Measurements from ENCODE around the gene IL10RB. TPM values are rescaled to one million over a fixed set of nuclear protein-coding genes. Genes with fewer than 3 reads are reported as not detected.
"Not testable (repeated sequence)": the region's sequence is repeated elsewhere in the genome, so short reads cannot be mapped to it uniquely, and the experiment has no call there.

The IL10RB gene
- total and polyA plus RNA-seq, 9 donors, result 18.1 to 31.7 (median 24.8) TPM

DNA sequence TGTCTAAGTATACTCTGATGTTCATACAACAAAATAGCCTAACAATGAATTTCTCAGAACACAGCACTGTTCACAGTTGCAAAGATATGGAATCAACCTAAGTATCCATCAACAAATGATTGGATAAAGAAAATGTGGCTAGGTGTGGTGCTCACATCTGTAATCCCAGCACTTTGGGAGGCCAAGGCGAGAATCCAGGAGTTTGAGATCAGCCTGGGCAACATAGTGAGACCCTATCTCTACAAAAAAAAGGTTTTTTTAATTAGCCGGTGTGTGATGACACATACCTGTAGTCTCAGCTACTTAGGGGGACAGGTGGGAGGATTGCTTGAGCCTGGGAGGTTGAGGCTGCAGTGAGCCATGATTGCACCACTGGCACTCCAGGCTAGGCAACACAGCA, 25.8 kb upstream of the IL10RB start:
- no peak overlapping the region for H3K4me3 ChIP-seq
- intact Hi-C loops (cut with DNase I), result no loop called here
- no peaks in the 10 kb centered on the region for H3K4me1 ChIP-seq (ENCODE audit: insufficient read depth)
- TF ChIP-seq CTCF (IDR thresholded peaks at IDR 0.05) (no peak), POLR2A (IDR thresholded peaks at IDR 0.05) (no peak), EP300 (IDR thresholded peaks at IDR 0.05) (no peak)
- H3K27me3 ChIP-seq, result no peaks in the 10 kb centered on the region
- H3K9me3 ChIP-seq, result no peaks in the 10 kb centered on the region
- no peak for DNase-seq
- H3K27ac ChIP-seq, result no peak overlapping the region
- WGBS, 3 donors, result 93 to 100% (median 100%) methylated on average over 2 of the region's 2 CpGs
- no peaks in the 10 kb centered on the region for H3K36me3 ChIP-seq

GRCh38 chr21:33241846-33242245, 24.3 kb upstream of the IL10RB start:
- 95 to 97% (median 97%) methylated on average over 2 of the region's 2 CpGs for WGBS, 3 donors
- H3K36me3 ChIP-seq, result no peaks in the 10 kb centered on the region
- no peaks in the 10 kb centered on the region for H3K9me3 ChIP-seq
- no peaks in the 10 kb centered on the region for H3K4me1 ChIP-seq (ENCODE audit: insufficient read depth)
- H3K27me3 ChIP-seq, result no peaks in the 10 kb centered on the region
- H3K4me3 ChIP-seq, result no peak overlapping the region
- no peak overlapping the region for H3K27ac ChIP-seq
- DNase-seq, result no peak
- TF ChIP-seq POLR2A (IDR thresholded peaks at IDR 0.05) (no peak), CTCF (IDR thresholded peaks at IDR 0.05) (no peak), EP300 (IDR thresholded peaks at IDR 0.05) (no peak)
- intact Hi-C loops (cut with DNase I), result no loop called here

GRCh38 chr21:33242846-33243245, 23.3 kb upstream of the IL10RB start:
- H3K27ac ChIP-seq; H3K4me1 ChIP-seq (ENCODE audit: insufficient read depth); DNase-seq; H3K4me3 ChIP-seq; H3K9me3 ChIP-seq; H3K36me3 ChIP-seq; intact Hi-C loops (cut with DNase I); H3K27me3 ChIP-seq: not testable (repeated sequence)
- 95 to 98% (median 96%) methylated on average over 8 of the region's 8 CpGs for WGBS, 3 donors

DNA sequence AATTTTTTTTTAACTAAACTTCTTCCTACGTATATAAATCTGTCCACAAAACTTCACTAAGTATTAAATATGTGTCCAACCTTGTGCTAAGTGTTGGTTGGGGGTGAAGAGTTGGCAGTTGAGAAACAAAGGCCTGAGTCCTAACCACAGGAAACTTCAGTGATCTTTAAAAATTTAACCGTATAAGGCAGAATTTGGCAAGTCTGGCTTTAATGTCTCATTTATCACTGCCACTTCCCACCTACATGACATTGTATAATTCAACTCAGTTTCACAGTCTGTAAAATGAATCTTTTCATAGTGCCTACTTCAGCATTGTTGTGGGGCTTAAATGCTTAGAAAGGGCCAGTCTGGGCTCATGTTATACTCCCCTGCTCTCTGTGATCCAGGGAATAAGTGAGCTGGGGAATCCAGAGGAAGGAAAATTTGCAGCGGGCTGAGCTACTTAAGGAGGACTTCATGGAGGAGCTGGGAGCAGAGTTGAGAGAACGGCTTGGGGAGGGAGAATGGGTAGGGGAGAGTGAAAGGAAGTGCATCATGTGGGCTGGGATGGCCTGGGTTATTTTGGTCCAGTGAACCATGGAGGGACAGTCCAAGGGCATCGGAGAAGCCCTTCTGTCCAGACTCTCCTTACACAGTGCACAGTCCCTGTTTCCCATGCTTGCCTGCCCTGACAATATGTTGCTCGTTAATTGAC, 21.9 kb upstream of the IL10RB start:
- Histone ChIP-seq H3K36me3 (no peaks in the 10 kb centered on the region), H3K9me3 (no peaks in the 10 kb centered on the region), H3K27ac (no peak overlapping the region), H3K27me3 (no peaks in the 10 kb centered on the region), H3K4me1 (ENCODE audit: insufficient read depth) (no peaks in the 10 kb centered on the region), H3K4me3 (no peak overlapping the region)
- TF ChIP-seq CTCF (IDR thresholded peaks at IDR 0.05) (no peak), POLR2A (IDR thresholded peaks at IDR 0.05) (no peak), EP300 (IDR thresholded peaks at IDR 0.05) (no peak)
- no peak for DNase-seq
- WGBS, 3 donors, result 60 to 71% (median 66%) methylated on average over 6 of the region's 6 CpGs
- intact Hi-C loops (cut with DNase I), result no loop called here

GRCh38 chr21:33244779-33245105, 21.4 kb upstream of the IL10RB start:
- TF ChIP-seq CTCF (IDR thresholded peaks at IDR 0.05) (no peak), EP300 (IDR thresholded peaks at IDR 0.05) (no peak), POLR2A (IDR thresholded peaks at IDR 0.05) (no peak)
- intact Hi-C loops (cut with DNase I), result no loop called here
- Histone ChIP-seq H3K4me3 (no peak overlapping the region), H3K27me3 (no peaks in the 10 kb centered on the region), H3K27ac (no peak overlapping the region), H3K36me3 (no peaks in the 10 kb centered on the region), H3K4me1 (ENCODE audit: insufficient read depth) (no peaks in the 10 kb centered on the region), H3K9me3 (no peaks in the 10 kb centered on the region)
- 88 to 95% (median 92%) methylated on average over 2 of the region's 2 CpGs for WGBS, 3 donors
- DNase-seq, result no peak

Measured in ovary (tissue), 9 donors.